Measurements from ENCODE around the gene MST1.
"Not testable (repeated sequence)": the region's sequence is repeated elsewhere in the genome, so short reads cannot be mapped to it uniquely, and the experiment has no call there.

Gene MST1

DNA sequence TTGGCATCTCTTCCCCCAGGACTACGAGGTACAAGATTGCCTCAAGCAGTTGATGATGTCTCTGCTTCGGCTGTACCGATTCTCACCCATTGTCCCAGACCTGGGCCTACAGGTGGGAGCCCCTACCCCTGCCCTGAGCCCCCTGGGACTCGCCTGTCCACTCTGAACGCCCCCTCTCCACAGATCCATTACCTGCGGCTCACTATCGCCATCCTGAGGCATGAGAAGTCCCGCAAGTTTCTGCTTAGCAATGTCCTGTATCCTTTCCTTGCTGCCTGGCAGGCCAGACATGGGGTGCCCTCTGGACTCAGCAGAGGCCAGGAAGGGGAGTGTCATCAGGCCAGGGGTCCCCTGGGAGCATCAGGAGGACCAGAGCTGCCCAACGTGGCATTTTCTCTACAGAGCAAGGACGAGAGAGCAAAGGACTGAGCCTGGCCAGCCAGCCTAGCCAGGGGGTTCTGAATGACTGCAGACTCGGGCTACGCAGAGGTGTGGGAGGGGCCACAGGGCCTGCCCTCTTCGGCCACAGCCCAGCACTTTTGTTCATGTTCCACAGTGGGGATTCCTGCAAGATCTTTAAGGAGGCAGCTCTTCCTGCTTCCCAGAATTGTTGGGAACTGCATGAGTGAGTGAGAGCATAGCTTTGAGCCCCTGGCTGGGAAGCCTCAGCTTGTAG lies 11.3 kb upstream of the MST1 start:
- DNase-seq = no peak

DNA sequence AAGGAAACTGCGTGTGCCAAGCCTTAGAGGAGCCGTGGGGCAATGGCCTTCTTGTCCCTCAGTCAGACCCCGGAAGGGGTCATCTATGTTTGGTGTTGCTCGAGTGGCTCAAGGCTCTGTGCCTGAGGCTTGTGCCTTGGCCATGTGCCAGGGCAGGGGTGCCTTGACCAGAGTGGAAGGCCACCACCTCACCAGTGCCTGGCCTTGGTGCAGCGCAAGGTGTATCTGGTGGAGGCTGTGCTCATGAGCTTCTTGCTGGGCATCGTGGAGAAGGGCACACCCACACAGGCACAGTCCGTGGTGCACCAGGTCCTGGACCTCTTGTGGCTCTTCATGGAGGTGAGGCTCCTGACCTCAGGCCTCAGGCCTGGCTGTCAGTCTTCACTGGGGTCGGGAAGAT lies 10.7 kb upstream of the MST1 start:
- no peak for DNase-seq

GRCh38 chr3:49699281-49699979 lies 10.2 kb upstream of the MST1 start:
- no peak for DNase-seq

DNA sequence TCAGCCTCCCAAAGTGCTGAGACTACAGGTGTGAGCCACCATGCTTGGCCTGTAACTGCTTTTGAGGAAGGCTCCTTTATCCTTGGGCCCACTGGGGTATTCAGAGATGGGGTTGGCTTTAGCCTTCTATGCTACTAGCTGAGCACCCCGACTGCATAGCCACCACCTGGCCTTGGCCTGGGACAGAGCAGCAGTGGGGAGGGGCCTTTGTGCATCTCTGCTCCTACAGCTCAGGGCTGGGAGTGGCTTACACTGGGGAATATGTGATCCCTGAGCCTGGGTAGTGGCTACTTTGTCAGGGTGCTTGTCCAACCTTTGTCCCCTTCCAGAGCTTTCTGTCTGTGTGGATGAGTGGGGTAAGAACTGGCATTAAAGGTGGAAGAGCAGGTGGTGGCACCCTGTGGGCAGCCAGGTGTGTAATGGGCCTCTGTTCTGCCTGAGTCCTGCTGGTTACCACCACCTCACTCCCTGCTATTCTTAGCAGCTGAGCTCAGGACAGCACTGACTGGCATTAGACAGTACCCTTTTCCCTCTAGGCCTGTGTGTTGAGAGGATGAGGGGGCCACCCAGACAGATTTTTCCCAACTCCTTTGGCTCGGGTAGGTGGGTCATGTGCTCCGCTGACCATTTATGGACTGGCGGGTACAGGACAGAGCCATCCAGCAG lies 6.2 kb upstream of the MST1 start:
- not testable (repeated sequence) for DNase-seq

DNA sequence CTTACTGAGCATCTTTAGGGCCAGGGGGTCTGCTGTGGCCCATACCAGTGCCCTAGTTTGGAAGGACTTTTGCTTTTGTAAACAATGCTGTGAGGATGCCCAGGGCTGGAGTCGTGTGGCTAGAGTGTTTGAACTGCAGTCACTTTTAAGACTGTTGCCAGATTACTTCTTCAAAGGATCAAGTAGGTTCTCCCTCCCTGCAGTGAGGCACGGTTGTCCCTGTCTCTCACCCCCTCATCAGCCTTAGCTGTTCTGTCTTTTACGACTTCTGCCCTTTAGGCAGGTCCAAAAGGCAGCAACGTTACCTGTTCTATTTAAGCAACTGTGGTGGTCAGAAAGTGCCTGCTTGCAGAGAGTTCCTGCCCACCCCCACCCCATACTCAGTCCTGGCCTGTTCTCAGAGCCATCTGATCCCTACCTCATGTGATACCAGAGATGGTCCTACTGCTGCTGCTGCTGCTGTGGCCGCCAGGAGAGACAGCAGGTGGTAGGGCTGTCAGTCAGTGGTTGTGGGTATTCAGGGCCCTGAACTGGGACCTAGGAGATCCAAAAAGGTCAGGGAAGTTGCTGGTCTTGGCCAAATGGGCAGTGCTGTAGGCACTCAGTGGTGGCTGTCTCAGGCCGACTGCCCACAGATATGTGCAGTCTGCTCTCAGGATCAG lies 5.3 kb upstream of the MST1 start:
- not testable (repeated sequence) for DNase-seq

DNA sequence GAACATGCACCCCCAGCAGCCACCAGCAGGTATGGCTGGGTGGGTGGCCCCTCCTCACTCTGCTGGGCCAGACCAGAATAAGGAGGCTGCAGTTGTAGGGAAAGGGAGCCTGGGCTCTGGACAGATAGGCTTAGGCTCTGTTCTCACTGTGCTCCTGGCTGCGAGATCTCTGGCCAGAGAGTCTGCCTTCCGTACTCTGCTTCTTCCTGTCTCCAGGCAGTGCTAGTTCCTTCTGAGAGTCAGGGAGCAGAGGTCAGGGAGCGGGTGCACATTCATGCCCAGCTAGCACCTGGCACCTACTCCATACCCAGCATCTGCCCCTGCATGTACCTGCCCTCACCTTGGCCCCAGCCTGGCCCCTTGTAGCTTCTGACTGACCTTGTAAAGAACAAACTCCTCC lies 2.2 kb upstream of the MST1 start:
- DNase-seq = not testable (repeated sequence)

DNA sequence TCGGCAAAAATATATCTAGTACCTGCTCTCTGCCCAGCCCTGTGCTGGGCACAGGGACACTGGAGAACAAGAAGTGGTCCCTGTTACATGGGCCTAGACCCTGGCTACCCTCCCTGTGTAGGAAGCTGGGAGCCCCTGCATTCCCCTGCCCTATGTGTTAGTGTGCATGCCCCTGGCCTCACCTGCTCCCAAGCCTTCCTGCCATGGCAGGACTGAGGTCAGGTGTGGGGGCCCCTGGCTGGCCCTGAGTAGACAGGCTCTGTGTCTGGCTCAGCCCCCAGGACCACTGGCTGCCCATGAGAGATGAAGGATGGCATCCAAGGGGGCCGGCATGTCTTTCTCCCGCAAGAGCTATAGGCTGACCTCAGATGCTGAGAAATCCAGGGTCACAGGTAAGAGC lies 1.6 kb upstream of the MST1 start:
- not testable (repeated sequence) for DNase-seq

DNA sequence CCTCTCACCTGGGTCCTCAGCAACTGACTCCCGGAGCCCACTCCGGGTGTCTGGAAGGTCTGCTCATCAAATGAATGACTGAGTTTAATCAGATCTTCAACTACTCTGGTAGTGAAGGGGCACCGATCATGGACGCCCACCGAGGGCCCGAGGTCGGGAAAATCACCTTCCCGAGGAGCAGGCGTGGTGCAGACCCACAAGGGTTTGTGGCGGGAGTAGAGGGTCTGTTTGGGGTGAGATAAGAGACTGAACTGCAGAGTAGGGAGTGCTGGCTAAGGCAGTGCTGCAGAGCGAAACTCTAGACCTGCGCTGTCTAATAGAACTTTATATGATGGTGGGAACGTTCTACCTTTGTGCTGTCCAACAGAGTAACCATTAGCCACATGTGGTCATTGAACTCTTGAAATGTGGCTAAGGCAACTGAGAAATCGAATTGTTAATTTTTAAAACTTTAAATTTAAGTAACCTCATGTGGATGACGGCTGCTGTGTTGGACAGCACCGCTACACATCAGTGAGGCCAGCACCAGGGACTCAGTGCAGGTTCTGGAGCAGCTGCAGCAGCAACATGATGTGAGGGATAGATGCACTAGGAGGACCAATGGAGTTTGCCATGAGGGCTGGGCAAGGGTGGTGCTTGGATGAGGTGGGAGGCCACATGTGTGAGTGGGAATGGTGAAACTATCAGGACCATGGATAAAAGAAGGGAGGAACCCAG lies 792 bp upstream of the MST1 start:
- not testable (repeated sequence) for DNase-seq

- DNase-seq = not testable (repeated sequence)
Measured at GRCh38 chr3:49688338-49689045, 782 bp downstream of the MST1 start.

- DNase-seq = not testable (repeated sequence)
Measured at GRCh38 chr3:49687424-49687795, 1.9 kb downstream of the MST1 start.

DNA sequence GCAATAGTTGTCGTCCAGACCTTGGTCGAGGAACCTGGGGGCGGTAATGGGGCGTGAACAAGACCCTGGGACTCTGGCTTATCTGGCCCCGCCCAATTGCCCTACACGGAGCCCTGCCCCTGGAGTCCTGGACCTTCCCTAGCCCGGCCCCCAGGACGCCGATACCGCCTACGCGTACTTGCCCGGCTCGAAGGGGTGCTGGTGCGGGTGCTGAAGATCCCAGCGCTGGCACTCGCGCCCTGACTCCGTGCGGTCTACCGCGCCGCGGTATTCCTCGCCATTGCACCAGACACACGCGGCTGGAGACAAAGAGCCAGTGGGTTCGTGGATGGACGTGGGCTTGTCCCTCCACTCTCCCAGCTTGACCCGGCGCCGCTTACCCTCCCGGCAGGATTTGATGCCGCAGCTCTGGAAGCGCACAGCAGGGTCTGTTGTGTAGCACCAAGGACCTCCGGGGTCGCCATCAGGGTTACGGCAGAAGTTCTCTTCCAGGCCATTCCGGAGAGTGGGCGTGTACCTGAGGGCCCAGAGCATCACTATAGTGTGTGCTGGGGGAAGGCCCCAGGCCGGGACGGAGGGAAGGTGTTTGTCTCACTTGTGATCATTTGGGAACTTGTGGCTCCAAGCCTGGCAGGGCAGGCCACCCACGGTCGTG lies 2.4 kb downstream of the MST1 start:
- DNase-seq = not testable (repeated sequence)

DNA sequence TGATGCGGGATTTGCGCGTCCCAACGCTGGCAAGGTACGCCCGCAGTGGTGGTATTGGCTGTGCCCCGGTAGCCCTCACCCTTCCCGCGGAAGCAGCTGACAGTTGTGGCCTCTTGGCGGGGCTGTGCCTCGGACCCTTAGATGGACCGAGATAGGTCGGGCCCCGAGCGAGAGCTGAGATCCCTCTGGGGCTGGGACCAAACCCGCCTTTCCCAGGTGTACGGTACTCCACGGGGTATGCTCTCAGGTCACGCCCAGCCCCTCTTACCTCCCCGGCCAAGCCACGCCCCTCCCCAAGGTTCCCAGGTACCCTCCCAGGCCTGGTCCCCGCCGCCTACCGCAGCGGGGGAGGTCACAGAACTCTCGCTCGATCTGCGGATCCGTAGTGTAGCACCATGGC lies 2.9 kb downstream of the MST1 start:
- DNase-seq = not testable (repeated sequence)

- not testable (repeated sequence) for DNase-seq
Measured at GRCh38 chr3:49685846-49686245, 3.4 kb downstream of the MST1 start.

GRCh38 chr3:49685103-49685502 lies 4.2 kb downstream of the MST1 start:
- DNase-seq = not testable (repeated sequence)

DNA sequence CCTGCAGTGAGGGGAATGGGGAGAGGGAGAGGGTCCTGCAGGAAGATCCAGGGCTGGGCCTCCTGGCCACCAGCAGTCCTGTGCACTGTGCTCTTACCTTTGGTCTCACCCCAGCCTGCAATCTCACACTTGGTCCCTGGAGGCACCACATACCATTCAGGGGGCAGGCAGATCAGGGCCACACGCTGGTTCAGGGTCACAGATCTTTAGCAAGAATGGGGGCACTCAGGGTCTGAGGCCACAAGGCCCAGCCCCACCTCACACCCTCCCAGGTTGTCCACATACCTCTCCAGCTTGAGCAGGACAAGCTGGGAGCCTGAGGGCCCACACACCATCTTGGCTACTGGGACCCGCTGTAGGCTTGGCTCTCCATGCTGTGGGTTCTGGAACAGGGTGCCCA lies 4.8 kb downstream of the MST1 start:
- DNase-seq = not testable (repeated sequence)

- DNase-seq = no peak
Measured at GRCh38 chr3:49683162-49683561, 6.1 kb downstream of the MST1 start.

GRCh38 chr3:49681543-49681942 lies 7.7 kb downstream of the MST1 start:
- no peak for DNase-seq

DNA sequence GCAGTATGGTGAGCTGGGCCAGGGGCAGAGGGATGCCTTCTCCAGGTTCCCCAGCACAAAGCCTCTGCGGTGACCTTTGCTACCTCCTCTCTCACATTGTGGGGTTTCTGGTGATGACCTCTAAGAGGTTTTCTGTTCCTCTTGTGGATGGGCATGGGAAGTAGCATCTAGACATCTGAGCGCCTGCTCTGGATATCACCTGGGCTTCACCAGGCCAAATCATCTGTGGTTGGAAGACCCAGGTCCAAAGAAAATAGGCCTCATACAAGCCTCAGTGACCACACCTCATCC lies 8.1 kb downstream of the MST1 start:
- DNase-seq = no peak

DNA sequence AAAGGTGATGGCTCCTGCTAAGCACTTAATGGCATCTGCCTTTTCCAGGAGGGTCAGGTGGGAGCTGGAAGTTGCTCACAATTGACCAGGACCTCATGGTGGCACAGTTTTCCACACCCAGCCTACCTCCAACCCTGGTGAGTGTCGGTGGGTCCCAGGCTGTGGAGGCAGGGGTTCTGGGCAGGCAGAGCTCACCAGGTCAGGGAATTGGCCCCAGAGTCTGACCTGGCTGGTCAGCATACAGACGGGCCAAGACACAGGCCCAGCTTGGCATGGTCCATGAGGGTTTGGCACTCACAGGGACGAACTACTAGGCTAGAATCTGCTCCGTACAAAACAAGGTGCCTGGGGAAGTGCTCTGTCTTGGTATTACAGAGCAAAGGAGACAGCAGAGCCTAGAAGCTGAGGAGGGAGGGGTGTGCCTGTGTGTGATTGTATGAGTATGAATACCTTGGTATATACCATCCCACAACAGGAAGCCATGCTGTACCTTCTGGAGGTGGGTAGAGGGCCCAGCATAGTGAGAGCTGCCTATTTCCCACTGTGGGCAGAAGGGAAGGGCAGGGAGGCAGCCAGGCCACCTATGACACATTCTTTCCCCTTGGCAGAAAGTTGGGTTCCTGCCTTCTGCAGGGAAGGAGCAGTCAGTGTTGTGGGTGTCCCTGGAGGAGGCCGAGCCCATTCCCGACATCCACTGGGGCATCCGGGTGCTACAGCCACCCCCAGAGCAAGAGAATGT lies 8.6 kb downstream of the MST1 start:
- DNase-seq = no peak

GRCh38 chr3:49675912-49676311 lies 13.4 kb downstream of the MST1 start:
- DNase-seq = no peak

- DNase-seq = no peak
Measured at GRCh38 chr3:49674497-49674983, 14.7 kb downstream of the MST1 start.

Measured in NCI-H2227 treated with DMSO at 0.1 percent for 48 hours (cell line).